ENCODE data around the gene PCDHGA2. TPM values are rescaled to one million over a fixed set of nuclear protein-coding genes. Genes with fewer than 3 reads are reported as not detected.

Gene PCDHGA2
- total RNA-seq, 1 experiment from 2014 or later, result not detected

GRCh38 chr5:141366016-141366896 is 27.7 kb downstream of the PCDHGA2 start:
- Histone ChIP-seq H3K27me3 (ENCODE audit: low read length) (no peaks in the 10 kb centered on the region), H3K79me2 (ENCODE audit: low read length) (no peaks in the 10 kb centered on the region), H3K36me3 (ENCODE audit: low read depth, low read length) (no peaks in the 10 kb centered on the region; the same call in 1 of the 2 replicates), H3F3A (ENCODE audit: low read length, unreplicated experiment) (no peaks in the 10 kb centered on the region), H3K4me1 (ENCODE audit: insufficient read depth, low read length) (0 out of 2 replicates have a peak, but pooled peaks cover 3% of the 10 kb centered on the region), H3K9me2 (replicated peaks; ENCODE audit: low read length) (no peaks in the 10 kb centered on the region), H4K20me1 (ENCODE audit: low read length) (no peaks in the 10 kb centered on the region), H3K27ac (ENCODE audit: low read length) (no peak overlapping the region), H3K9ac (ENCODE audit: low read length) (no peak overlapping the region), H2AFZ (ENCODE audit: low read length) (no peak overlapping the region), H3K4me3 (ENCODE audit: low read length) (no peak overlapping the region), H3K9me3 (ENCODE audit: low read length) (no peaks in the 10 kb centered on the region; the same call in 1 of the 2 replicates), H3K4me2 (ENCODE audit: low read length) (no peak overlapping the region)
- no peak for ATAC-seq
- no TSS peak for BruUV-seq (replicated peaks)
- intact Hi-C loops (cut with micrococcal nuclease), result no loop called here
- ChIA-PET POLR2A (ENCODE audit: unreplicated experiment) (no interaction called here), CTCF (no interaction called here)
- TF ChIP-seq EZH2phosphoT487 (IDR thresholded peaks at IDR 0.05; ENCODE audit: borderline replicate concordance, low read length) (no peak), CTCF (conservative IDR thresholded peaks at IDR 0.05; ENCODE audit: low read depth, low read length) (no peak), EZH2 (IDR thresholded peaks at IDR 0.05; ENCODE audit: low read length, unreplicated experiment) (no peak)
- DNase-seq, result no peak

- no peaks in the 10 kb centered on the region for H3F3A ChIP-seq (ENCODE audit: low read length, unreplicated experiment)
- no peaks in the 10 kb centered on the region; the same call in 1 of the 2 replicates for H3K36me3 ChIP-seq (ENCODE audit: low read depth, low read length)
- no TSS peak for BruUV-seq (replicated peaks)
- H3K9ac ChIP-seq (ENCODE audit: low read length), result no peak within 1 kb of the TSS
- no peak within 1 kb of the TSS for H3K27ac ChIP-seq (ENCODE audit: low read length)
- H3K9me3 ChIP-seq (ENCODE audit: low read length), result no peaks in the 10 kb centered on the region
- CTCF ChIA-PET, result no interaction called here
- H3K4me1 ChIP-seq (ENCODE audit: insufficient read depth, low read length), result no peaks in the 10 kb centered on the region
- TF ChIP-seq EZH2phosphoT487 (IDR thresholded peaks at IDR 0.05; ENCODE audit: borderline replicate concordance, low read length) (no peak), CTCF (conservative IDR thresholded peaks at IDR 0.05; ENCODE audit: low read depth, low read length) (no peak), EZH2 (IDR thresholded peaks at IDR 0.05; ENCODE audit: low read length, unreplicated experiment) (no peak)
- POLR2A ChIA-PET (ENCODE audit: unreplicated experiment), result no interaction called here
- no peak within 1 kb of the TSS for H3K4me3 ChIP-seq (ENCODE audit: low read length)
- no peak within 1 kb of the TSS for H3K4me2 ChIP-seq (ENCODE audit: low read length)
- H3K79me2 ChIP-seq (ENCODE audit: low read length), result no peaks in the 10 kb centered on the region
- H4K20me1 ChIP-seq (ENCODE audit: low read length), result no peaks in the 10 kb centered on the region
- no peaks in the 10 kb centered on the region for H3K27me3 ChIP-seq (ENCODE audit: low read length)
- no peak within 1 kb of the TSS for H2AFZ ChIP-seq (ENCODE audit: low read length)
- intact Hi-C loops (cut with micrococcal nuclease), result no loop called here
- ATAC-seq, result no peak
- no peaks in the 10 kb centered on the region for H3K9me2 ChIP-seq (replicated peaks; ENCODE audit: low read length)
- DNase-seq, result no peak
These were observed 31.7 kb downstream of the PCDHGA2 start, which contains the start of gene PCDHGB3 for GRCh38 chr5:141369994-141370848. TSS of gene PCDHGB3 (plus strand) at chr5:141370242. CDS start at chr5:141370395, 153 bp downstream.
